Naive thymus-derived CD4-positive, alpha-beta T cell (primary cell): ENCODE results near the gene PPP1R14D. TPM values are rescaled to one million over a fixed set of nuclear protein-coding genes. Genes with fewer than 3 reads are reported as not detected.
"Not testable (repeated sequence)": the region's sequence is repeated elsewhere in the genome, so short reads cannot be mapped to it uniquely, and the experiment has no call there.

ENCODE experiments used
- ATAC-seq: fragments of 150-1000 bp; cut with Tn5 transposase; 2 replicates; pipeline ENCODE4 v1.10.0; 2021; ENCODE audit warnings: mild to moderate bottlenecking, moderate library complexity
- CTCF ChIA-PET: fragments of 350-600 bp; sonication (Branson Sonifier 250); formaldehyde crosslinking; loops from one replicate; lab custom pipeline; 2021; ENCODE audit warnings: antibody characterized with exemption; lab: Charles Lee
- POLR2A ChIA-PET: fragments of 350-600 bp; sonication (Branson Sonifier 250); formaldehyde crosslinking; loops from one replicate; lab custom pipeline; 2021; ENCODE audit warnings: antibody characterized with exemption, inconsistent platforms; lab: Charles Lee
- DNase-seq, 9 donors: peaks; one replicate each; pipeline versions ENCODE4 v3.0.0 to v3.0.0-alpha.2; 2020 to 2022; ENCODE audit warnings: mixed read lengths in 1 of 9
- H3K27ac ChIP-seq: one replicate; pipeline ENCODE4 v1.7.0; 2013; ENCODE audit warnings: mild to moderate bottlenecking, low read depth, low read length, moderate library complexity
- H3K27me3 ChIP-seq, 2 donors: one replicate each; pipeline ENCODE4 v1.7.0; 2013; ENCODE audit warnings: low read length in 2 of 2, mild to moderate bottlenecking in 2 of 2, moderate library complexity in 2 of 2; ENCODE audit not compliant: control insufficient read depth in 2 of 2, insufficient read depth in 2 of 2
- H3K36me3 ChIP-seq, 3 experiments: 1 replicate in 2 of 3; 2 replicates in 1 of 3; pipeline ENCODE4 v1.7.0; 2013; ENCODE audit warnings: low read length in 3 of 3, mild to moderate bottlenecking in 3 of 3, moderate library complexity in 1 of 3; ENCODE audit not compliant: insufficient read depth in 3 of 3, control insufficient read depth in 2 of 3
- H3K4me1 ChIP-seq, 2 donors: one replicate each; pipeline ENCODE4 v1.7.0; 2013; ENCODE audit warnings: low read length in 2 of 2, mild to moderate bottlenecking in 2 of 2, moderate library complexity in 1 of 2; ENCODE audit not compliant: control insufficient read depth in 2 of 2, insufficient read depth in 2 of 2
- H3K4me3 ChIP-seq: 2 replicates; pipeline ENCODE4 v1.7.0; 2013; ENCODE audit warnings: mild to moderate bottlenecking, low read length
- H3K9me3 ChIP-seq, 3 experiments: 1 replicate in 2 of 3; 2 replicates in 1 of 3; pipeline ENCODE4 v1.7.0; 2013; ENCODE audit warnings: low read length in 3 of 3; ENCODE audit not compliant: control insufficient read depth in 2 of 3
- H3K27ac Mint-ChIP-seq, 9 donors: one replicate each; pipeline ENCODE4 v1.8.0; 2020 to 2022; ENCODE audit warnings: mixed read lengths in 9 of 9, mild to moderate bottlenecking in 8 of 9, moderate library complexity in 5 of 9, inconsistent platforms in 2 of 9
- H3K27me3 Mint-ChIP-seq, 5 donors: one replicate each; pipeline ENCODE4 v1.8.0; 2021 to 2022; ENCODE audit warnings: mixed read lengths in 5 of 5, mild to moderate bottlenecking in 1 of 5
- H3K36me3 Mint-ChIP-seq, 5 donors: one replicate each; pipeline ENCODE4 v1.8.0; 2020 to 2022; ENCODE audit warnings: mixed read lengths in 5 of 5, mild to moderate bottlenecking in 3 of 5, inconsistent platforms in 1 of 5
- H3K4me1 Mint-ChIP-seq, 7 donors: one replicate each; pipeline ENCODE4 v1.8.0; 2020 to 2022; ENCODE audit warnings: mixed read lengths in 7 of 7, mild to moderate bottlenecking in 3 of 7, inconsistent platforms in 1 of 7
- H3K4me3 Mint-ChIP-seq, 10 donors: one replicate each; pipeline ENCODE4 v1.8.0; 2020 to 2022; ENCODE audit warnings: mild to moderate bottlenecking in 10 of 10, mixed read lengths in 10 of 10, moderate library complexity in 6 of 10, inconsistent platforms in 2 of 10
- H3K9me3 Mint-ChIP-seq, 11 donors: one replicate each; pipeline ENCODE4 v1.8.0; 2020 to 2022; ENCODE audit warnings: mixed read lengths in 11 of 11, mild to moderate bottlenecking in 4 of 11, inconsistent platforms in 1 of 11, moderate library complexity in 1 of 11
- intact Hi-C, 2 donors: fragments of 100-400 bp; cut with micrococcal nuclease; formaldehyde crosslinking; loops; one replicate each; pipeline ENCODE4 v1.15.1; 2023
- polyA plus RNA-seq, 2 donors: library from polyadenylated mRNA; unstranded; fragments of 300-500 nt; fragmentation: Illumina TruSeq; gene quantifications; one replicate each; pipeline ENCODE4 v1.2.3, GENCODE V29; 2021
- total RNA-seq, 6 experiments: library from RNA in 5 of 6; stranded (reverse) in 5 of 6; gene quantifications; 1 replicate in 5 of 6; 2 replicates in 1 of 6; pipeline ENCODE4 v1.2.3 and lab custom pipeline; 2021 to 2026

PPP1R14D gene
- total and polyA plus RNA-seq, 7 experiments from 2014 or later = not detected

DNA sequence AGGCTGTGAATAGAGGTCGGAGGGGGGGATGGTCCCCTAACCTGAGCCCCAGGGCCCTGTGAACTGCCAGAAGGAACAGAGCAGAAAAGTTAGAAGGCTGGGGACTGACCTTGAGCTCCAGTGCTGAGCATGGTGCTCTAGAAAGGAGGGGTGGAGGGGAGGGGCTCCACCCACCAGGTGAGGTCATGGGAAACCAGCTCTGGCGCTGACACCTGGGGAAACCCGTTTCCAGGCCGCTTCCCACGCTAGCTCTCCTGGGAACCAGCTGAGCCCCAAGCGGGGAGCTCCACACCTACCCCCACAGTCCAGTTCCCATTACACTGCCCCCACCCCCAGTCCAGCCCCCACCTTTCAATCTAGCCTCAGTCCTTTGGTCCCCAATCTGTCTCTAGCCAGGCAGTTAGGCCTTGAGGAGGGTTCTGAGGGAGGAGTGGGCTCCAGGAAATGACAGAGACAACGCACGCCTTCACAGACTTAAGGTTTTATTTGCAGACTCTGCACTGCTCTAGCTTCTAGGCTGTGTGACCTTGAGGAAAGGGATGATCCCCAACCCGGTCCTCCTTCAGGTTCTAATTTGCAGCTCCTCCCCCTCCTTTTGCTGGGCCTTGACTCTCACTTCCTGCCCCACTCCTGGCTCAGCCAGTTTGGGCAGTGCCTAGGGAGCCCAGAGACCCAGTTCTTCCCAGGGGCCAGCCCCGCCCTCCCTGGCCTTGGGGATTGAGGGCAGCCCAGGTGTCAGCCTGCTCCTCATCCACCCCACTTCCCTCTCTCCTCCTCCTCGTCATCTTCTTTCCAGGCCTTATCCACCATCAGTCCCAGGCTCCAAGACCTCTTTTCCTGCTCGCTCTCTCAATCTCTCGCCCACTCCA is 43.5 kb upstream of the PPP1R14D start:
- CTCF ChIA-PET = interaction anchor here (0.7 to 7.3 kb wide), 3 partner anchors 15 to 204 kb away, joined by 3 to 47 read pairs (median 7); partner anchors contain the start of gene VPS18
- POLR2A ChIA-PET = no interaction called here

DNA sequence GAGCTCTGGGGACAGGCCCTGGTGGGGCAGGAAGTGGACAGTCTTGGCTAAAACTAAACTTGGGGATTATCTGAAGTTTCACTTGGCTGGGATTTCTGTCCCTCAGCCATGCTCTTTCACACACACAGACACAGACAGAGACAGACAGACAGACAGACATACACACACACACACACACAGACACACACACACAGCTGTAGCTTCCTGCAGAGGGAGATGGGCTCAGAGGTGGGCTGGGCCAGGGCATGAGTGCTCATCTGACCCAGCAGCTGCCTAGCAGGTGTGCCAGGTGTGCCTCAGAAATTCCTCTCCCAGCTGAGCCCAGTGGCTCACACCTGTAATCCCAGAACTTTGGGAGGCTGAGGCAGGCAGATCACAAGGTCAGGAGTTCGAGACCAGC is 42.2 kb upstream of the PPP1R14D start:
- Histone ChIP-seq H3K9me3 (no peaks in the 10 kb centered on the region), H3K36me3 (no peaks in the 10 kb centered on the region), H3K4me3 (no peak overlapping the region), H3K27ac (no peak overlapping the region), H3K4me1 (peaks cover 0 to 6% of the 10 kb centered on the region in 2 donors), H3K27me3 (no peaks in the 10 kb centered on the region)
- ChIA-PET CTCF (interaction anchor here (7.3 kb wide), 1 partner anchor 13 kb away, joined by 47 read pairs; no protein-coding TSS in a partner anchor), POLR2A (no interaction called here)
- Mint-ChIP-seq H3K4me3 (no peak overlapping the region), H3K27me3 (peaks cover 0 to 22% (median 6%) of the 10 kb centered on the region in 5 donors), H3K36me3 (peaks cover 0 to 2% (median 0%) of the 10 kb centered on the region in 5 donors), H3K27ac (no peak overlapping the region), H3K4me1 (peaks cover 4 to 18% (median 5%) of the 10 kb centered on the region in 7 donors), H3K9me3 (no peaks in the 10 kb centered on the region)
- intact Hi-C loops = no loop called here
- ATAC-seq = no peak
- DNase-seq = no peak

More for the DNA sequence above, 43.5 kb upstream of the PPP1R14D start:
- Histone ChIP-seq H3K36me3 (no peaks in the 10 kb centered on the region), H3K4me3 (no peak overlapping the region), H3K27me3 (no peaks in the 10 kb centered on the region), H3K27ac (no peak overlapping the region), H3K9me3 (no peaks in the 10 kb centered on the region), H3K4me1 (peaks cover 0 to 6% of the 10 kb centered on the region in 2 donors)
- DNase-seq (no peak), ATAC-seq (no peak)
- H3K4me3 Mint-ChIP-seq = peak overlapping the region in 6 of 10 donors; percentile 12 to 65 (median 26)
- H3K36me3 Mint-ChIP-seq = peaks cover 0 to 2% (median 0%) of the 10 kb centered on the region in 5 donors
- H3K9me3 Mint-ChIP-seq = no peaks in the 10 kb centered on the region
- H3K27ac Mint-ChIP-seq = peak overlapping the region in 1 of 9 donors; percentile 56
- peaks cover 0 to 18% (median 6%) of the 10 kb centered on the region in 5 donors for H3K27me3 Mint-ChIP-seq
- intact Hi-C loops = no loop called here
- H3K4me1 Mint-ChIP-seq = peaks cover 4 to 18% (median 5%) of the 10 kb centered on the region in 7 donors

DNA sequence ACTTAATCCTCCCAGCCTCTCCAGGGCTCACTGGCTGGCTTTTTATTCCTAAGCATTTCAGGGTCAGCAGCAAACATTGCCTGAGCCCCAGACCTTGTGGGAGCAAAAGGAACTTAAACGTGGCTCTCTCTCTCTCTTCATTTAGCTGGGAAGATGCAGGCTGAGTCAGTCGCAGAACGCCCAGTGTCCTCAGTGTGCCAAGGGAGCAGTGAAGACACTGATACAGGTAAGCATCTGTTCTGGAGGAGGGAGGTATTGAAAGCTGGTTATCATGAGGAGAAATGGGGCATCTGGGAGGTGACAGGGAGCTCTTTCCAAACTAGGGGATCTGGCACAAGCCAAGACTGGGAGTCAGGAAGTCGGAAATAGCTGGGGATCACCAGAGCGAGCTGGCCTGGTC is 41.2 kb upstream of the PPP1R14D start:
- CTCF ChIA-PET = interaction anchor here (7.3 kb wide), 1 partner anchor 12 kb away, joined by 47 read pairs; no protein-coding TSS in a partner anchor
- Mint-ChIP-seq H3K4me3 (no peak overlapping the region), H3K27me3 (peaks cover 0 to 22% (median 6%) of the 10 kb centered on the region in 5 donors), H3K9me3 (no peaks in the 10 kb centered on the region), H3K36me3 (peaks cover 0 to 2% (median 0%) of the 10 kb centered on the region in 5 donors), H3K27ac (peak overlapping the region in 1 of 9 donors; percentile 20), H3K4me1 (peaks cover 4 to 18% (median 5%) of the 10 kb centered on the region in 7 donors)
- ATAC-seq (no peak), DNase-seq (no peak)
- Histone ChIP-seq H3K4me3 (no peak overlapping the region), H3K27me3 (no peaks in the 10 kb centered on the region), H3K27ac (no peak overlapping the region), H3K9me3 (no peaks in the 10 kb centered on the region), H3K36me3 (no peaks in the 10 kb centered on the region), H3K4me1 (peaks cover 0 to 6% of the 10 kb centered on the region in 2 donors)
- POLR2A ChIA-PET = no interaction called here
- intact Hi-C loops = no loop called here

DNA sequence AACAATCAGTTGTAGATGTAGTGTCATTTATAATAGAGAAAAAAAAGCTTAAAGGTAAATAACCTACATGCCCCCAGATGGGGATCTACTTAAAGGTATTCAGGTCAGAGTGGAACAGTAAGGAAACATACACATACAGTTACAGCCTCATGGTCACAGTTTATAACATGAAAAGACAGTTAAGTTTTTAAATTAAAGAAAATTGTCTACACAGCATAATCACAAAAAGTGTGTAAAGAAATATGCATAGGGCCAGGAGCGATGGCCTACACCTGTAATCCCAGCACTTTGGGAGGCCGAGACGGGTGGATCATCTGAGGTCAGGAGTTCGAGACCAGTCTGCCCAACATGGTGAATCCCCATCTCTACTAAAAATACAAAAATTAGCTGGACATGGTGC is 38.7 kb upstream of the PPP1R14D start:
- Mint-ChIP-seq H3K27me3 (peaks cover 0 to 8% (median 0%) of the 10 kb centered on the region in 5 donors), H3K36me3 (no peaks in the 10 kb centered on the region), H3K9me3 (no peaks in the 10 kb centered on the region), H3K27ac (no peak overlapping the region), H3K4me1 (peaks cover 0 to 8% (median 0%) of the 10 kb centered on the region in 7 donors), H3K4me3 (no peak overlapping the region)
- ATAC-seq (no peak), DNase-seq (no peak)
- Histone ChIP-seq H3K27ac (no peak overlapping the region), H3K4me1 (no peaks in the 10 kb centered on the region), H3K4me3 (no peak overlapping the region), H3K27me3 (no peaks in the 10 kb centered on the region), H3K9me3 (no peaks in the 10 kb centered on the region), H3K36me3 (no peaks in the 10 kb centered on the region)
- ChIA-PET POLR2A (no interaction called here), CTCF (no interaction called here)
- intact Hi-C loops = no loop called here

DNA sequence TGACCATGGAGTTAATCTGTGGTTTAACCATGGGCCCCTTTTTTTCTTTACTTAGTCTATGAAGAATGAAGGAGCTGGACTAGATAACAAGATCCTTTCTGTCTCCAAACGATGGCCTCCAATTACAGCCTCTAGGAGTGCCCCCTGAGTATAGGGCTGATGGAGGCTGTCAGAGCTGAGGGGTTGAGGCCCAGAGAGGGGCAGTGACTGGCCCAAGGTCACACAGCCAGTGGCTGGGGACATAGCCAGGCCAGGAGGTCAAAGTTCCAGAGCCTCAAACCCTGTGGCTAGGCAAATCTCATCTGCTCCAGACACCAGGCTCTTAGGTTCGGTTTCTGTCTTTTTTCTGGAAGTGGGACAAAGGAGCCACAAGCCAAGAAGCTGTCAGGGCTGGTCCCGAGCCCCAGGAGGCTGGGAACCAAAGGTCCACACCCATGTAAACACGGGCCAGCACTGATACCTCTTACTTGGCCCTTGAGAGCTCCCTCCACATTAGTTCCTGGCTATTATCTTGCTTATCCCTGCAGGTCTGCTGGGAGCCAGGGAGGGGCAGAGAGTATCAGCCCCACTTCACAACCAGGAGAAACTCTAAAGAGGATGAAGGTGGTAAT is 35.3 kb upstream of the PPP1R14D start:
- intact Hi-C loops = no loop called here
- Histone ChIP-seq H3K9me3 (no peaks in the 10 kb centered on the region), H3K27ac (no peak overlapping the region), H3K36me3 (no peaks in the 10 kb centered on the region), H3K27me3 (no peaks in the 10 kb centered on the region), H3K4me3 (no peak overlapping the region), H3K4me1 (no peaks in the 10 kb centered on the region)
- CTCF ChIA-PET = interaction anchor here (1.3 kb wide), 1 partner anchor 30 kb away, joined by 4 read pairs; the partner anchor contains the start of gene VPS18
- ATAC-seq (no peak), DNase-seq (no peak)
- no peaks in the 10 kb centered on the region for H3K9me3 Mint-ChIP-seq
- peaks cover 0 to 10% (median 8%) of the 10 kb centered on the region in 7 donors for H3K4me1 Mint-ChIP-seq
- H3K27me3 Mint-ChIP-seq = peaks cover 0 to 5% (median 0%) of the 10 kb centered on the region in 5 donors
- POLR2A ChIA-PET = interaction anchor here (0.7 kb wide), 1 partner anchor 24 kb away, joined by 3 read pairs; no protein-coding TSS in a partner anchor
- H3K27ac Mint-ChIP-seq = peak overlapping the region in 1 of 9 donors; percentile 28
- no peaks in the 10 kb centered on the region for H3K36me3 Mint-ChIP-seq
- no peak overlapping the region for H3K4me3 Mint-ChIP-seq

DNA sequence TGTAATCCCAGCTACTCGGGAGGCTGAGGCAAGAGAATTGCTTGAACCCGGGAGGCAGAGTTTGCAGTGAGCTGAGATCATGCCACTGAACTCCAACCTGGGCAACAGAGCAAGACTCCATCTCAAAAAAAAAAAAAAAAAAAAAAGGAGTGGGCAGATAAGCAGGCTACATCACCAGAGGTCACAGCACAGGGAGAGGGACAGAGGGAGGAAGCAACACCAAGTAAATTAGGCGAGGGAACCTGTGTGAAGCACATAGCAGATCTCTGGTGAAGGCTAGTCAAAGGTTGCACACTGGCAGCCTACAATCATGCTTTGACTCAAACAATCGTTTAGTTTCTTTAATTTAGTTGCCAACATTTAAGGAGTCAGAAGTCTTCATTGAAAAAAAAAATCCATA is 32.6 kb upstream of the PPP1R14D start:
- H3K9me3 Mint-ChIP-seq, H3K27me3 Mint-ChIP-seq, H3K27ac ChIP-seq, H3K4me1 ChIP-seq, H3K36me3 Mint-ChIP-seq, H3K36me3 ChIP-seq, DNase-seq, ATAC-seq, H3K27me3 ChIP-seq, H3K4me3 Mint-ChIP-seq, intact Hi-C loops, H3K4me3 ChIP-seq, H3K9me3 ChIP-seq: not testable (repeated sequence)
- POLR2A ChIA-PET = interaction anchor here (0.6 to 0.7 kb wide), 2 partner anchors 35 to 51 kb away, joined by 3 to 4 read pairs; no protein-coding TSS in a partner anchor
- Mint-ChIP-seq H3K4me1 (peaks cover 0 to 18% (median 13%) of the 10 kb centered on the region in 7 donors), H3K27ac (peak overlapping the region in 1 of 9 donors; percentile 67)
- CTCF ChIA-PET = interaction anchor here (0.8 to 4.7 kb wide), 2 partner anchors 16 to 324 kb away, joined by 4 to 42 read pairs; no protein-coding TSS in a partner anchor
